ENCODE data around the gene PDK1. TPM values are rescaled to one million over a fixed set of nuclear protein-coding genes. Genes with fewer than 3 reads are reported as not detected.

PDK1 gene
- polyA plus RNA-seq, 1 donor, result 22.9 TPM

DNA sequence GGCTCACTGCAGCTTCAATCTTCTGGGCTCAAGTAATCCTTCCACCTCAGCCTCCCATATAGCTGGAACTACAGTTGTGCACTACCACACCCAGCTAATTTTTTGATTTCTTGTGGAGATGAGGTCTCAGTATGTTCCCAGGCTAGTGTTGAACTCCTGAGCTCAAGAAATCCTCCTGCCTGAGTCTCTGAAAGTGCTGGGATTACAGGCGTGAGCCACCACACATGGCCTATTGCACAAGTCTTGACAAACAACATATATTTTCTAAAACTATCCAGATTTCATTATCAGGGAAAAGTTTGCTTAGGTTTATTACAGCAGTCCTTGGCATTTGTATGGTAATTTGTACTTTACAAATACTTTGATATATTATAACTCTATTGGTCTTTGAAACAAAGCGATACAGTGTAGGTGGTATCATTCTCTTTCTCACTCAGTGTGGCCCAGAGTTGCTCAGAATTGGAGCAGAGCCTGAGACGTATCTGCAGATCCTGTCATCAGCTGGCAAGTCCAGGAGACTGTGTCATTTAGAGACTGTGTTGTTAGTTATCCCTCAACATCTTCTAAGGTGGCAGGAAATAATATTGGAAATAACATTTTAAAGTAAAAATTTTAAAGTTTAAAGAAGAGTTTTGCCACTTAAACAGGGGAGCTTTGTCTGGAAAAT is 41.4 kb downstream of the PDK1 start:
- DNase-seq, result no peak

DNA sequence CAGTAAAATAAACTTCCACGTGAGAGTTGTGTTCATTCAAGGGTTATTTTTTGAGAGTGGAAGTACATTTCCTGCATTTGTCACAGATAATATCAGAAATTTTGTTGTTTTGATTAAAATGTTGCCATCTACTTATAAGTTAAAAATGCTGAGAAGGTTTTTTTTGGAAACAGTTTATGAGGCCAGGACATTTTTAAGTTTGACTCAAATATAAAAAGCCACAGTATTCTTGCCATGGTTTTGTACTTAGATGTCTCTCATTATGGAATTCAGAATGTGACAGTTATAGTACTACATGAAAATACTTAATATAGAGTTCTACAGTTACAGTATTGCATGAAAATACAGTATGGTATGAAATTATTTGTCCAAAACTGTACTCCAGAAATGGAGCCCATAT is 44.1 kb downstream of the PDK1 start:
- no peak for DNase-seq

DNA sequence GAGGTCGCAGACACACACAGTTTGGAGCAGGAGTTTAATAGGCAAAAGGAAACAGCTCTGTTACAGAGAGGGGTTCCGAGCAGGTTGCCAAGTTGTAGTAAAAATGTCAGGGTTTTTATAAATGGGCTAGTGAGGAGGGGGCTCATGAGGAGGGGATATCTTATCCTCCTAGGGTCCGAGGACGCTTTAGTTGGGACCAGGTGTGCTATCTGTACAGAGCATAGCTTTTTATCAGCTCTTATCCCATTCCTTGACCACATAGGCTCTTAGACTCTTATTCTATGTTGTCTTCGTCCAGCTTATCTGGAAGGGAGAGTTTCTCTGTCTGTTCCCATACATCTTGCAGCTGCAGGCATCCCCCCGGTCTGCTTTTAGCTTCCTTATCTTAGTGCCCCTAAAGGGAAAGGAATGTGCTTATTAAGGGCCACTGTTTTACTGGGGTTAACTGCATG is 44.7 kb downstream of the PDK1 start:
- no peak for DNase-seq

DNA sequence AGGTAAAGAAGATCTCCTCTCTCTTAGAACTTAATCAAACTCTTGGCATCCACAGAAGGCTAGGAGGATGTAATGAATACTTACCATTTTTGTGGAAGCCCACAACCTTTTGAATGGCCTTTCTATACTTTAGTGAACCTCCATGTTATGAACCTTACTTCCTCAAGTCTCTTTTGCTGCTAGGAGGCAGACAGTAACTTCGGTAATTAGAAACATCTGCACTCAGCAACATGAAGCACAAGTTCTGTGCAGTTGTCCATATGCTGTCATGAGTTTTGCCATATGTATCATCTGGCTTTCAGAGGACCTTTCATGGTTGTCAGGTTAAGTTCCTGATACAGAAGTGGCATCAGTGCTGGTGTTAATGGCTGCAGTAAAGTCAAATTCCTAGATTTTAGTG is 50.4 kb downstream of the PDK1 start:
- DNase-seq, result no peak

DNA sequence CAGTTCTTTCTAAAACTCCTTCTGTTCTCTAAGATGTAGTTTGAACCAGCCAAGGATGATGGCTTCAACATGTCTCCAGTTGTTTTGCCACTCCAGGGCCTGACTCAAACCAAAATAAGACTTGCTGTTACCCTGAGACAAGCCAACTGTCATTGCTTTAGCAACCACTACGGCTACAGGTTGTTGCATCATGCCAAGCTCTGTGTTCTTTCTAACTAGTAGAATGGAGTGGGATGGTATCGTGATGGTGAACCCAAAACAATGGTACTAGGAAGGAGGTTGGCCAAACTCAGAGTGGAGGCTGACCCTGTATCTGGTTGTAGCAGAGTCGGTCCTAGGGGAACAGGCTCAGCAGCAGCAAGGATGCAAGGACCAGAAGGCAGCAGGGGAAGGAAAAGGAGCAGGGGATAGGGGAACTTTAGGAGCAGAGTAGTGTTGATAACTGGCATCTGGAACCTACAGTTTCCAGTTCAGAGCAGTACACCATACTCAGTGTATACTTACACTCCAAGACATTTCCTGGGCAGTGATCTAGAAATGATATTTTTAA is 51.6 kb downstream of the PDK1 start:
- DNase-seq, result no peak

DNA sequence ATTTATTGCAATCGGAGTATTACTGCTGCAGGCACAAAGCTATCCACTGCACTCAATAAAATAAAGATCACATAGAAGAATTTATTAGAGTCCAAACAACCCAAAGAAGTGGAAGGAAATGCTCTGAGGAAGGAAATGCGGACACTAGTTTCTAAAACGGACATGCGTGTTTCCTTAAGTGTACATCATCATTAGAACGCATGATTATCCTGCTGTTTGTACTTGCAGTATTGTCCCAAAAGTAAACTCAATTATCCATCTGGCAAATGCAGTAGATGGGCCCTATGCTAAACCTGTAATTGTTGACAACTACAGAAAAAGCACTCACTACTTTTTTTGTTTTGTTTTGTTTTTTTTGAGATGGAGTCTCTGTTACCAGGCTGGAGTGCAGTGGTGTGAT is 53.6 kb downstream of the PDK1 start:
- DNase-seq, result no peak

DNA sequence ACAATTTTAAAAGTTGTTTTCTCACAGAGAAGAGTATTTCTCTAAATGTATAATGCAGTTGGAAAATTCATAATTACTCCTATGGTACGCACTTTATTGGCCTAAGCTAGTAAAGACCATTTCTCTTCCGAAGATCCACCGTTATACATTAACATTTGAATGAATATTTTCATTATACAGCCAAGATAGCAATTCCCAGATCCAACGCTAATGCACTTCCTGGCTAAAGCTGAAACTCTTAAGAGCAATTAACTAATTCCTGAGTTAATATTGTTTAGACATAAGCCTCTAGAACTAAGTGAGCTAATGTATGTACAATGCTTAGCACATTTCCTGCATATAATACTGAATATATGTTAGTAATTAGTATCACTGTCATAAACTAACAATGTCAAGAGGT is 56.2 kb downstream of the PDK1 start:
- DNase-seq, result no peak

DNA sequence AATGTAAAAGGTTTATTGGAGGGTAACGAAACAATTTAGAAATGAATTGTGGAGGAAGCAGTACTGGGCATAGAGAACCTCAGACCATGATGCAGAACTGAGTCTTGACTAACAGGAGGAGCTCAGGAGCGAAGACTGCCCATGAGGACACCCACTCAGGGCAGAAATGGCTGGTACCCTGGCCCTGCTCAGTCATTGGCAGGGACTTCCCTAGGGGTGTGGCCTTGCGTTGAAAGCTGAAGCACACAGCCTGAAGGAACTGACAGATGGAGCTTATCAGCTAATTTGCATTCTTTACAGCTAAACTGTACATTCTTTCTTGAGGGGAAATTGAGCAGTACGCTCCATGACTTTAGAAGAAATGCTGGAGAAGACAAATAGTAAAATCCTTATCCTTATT is 57.1 kb downstream of the PDK1 start:
- no peak for DNase-seq

DNA sequence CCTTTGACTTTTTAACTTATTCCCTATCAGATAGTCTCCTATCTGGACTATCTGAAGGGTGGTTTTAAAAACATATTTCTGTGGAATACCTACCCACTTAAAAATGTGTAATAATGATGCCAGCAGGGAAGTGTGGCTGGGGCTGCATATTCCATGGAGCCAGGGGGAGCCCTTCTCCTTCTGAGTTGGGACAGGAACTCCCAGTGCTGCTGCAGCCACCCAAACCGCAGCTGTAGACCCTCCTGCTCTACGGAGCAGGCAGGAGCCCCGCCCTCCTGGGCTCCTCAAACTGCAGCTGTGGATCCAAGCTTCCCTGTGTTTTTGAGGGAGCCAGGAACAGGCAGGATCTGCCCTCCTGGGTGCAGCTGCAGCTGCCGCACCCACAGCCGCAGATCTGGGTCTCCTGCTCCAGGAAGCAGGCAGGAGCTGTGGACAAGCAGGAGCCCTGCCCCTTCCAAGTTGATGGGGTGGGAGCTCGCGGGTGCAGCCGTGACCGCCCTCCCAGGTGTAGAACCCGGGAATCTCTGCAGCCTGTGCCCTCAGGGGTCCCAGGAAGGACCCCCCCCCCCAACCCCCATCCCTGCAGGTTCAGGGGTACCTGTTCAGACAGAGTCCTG is 57.8 kb downstream of the PDK1 start:
- no peak for DNase-seq

DNA sequence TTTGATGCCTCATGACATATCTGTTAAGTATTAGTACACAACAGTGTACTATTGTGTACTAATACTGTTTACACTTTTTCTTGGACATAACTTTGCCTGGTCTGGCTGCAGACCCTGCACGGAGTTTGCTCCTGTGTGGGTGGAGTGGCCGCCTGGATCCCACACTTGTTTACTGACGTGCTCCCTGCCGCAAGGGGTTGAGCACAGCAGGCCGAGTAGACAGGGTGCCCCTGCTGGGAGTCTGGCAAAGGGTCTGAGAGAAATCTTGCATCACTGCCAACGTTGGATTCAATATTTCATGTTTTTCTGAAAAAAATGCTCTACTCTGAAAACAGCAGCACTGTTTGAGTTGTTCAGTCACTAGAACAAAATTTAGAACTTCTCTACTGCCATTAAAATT is 59.0 kb downstream of the PDK1 start:
- no peak for DNase-seq

DNA sequence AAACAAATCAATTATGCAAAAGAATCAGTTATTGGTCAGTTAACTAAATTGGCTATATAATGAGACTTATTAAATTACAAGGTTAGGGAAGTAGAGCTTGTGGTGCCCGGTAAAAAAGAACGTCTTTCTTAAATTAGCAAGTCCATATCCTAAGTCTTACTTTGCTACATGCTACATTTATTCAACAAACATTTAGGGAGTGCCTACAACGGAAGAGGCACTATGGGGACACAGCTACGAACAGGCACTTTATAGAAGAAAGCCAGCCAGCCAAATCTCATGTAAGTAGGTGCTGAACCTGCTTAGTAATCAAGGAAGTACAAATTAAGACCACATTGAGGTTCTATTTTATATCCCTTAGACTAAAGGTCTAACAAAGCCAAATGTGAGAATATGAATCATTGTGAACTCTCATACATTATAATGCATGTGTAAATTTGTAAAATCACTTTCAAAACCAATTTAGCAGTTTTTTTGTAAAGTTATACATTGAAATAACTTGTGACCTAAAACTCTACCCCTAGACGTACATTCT is 59.9 kb downstream of the PDK1 start:
- no peak for DNase-seq

DNA sequence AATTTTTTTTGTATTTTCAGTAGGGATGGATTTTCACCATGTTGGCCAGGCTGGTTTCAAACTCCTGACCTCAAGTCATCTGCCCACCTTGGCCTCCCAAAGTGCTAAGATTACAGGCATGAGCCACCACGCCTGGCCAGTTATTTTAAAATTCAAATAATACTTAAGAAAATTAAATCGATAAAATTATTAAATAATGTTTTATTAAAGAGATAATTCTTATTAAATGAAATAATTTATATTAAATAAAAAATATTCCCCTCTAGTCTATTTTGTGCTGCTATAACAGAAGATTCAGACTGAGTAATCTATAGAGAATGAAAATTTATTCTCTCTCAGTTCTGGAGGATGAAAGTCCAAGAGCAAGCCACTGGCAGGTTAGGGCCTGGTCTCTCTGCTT is 61.2 kb downstream of the PDK1 start:
- no peak for DNase-seq

DNA sequence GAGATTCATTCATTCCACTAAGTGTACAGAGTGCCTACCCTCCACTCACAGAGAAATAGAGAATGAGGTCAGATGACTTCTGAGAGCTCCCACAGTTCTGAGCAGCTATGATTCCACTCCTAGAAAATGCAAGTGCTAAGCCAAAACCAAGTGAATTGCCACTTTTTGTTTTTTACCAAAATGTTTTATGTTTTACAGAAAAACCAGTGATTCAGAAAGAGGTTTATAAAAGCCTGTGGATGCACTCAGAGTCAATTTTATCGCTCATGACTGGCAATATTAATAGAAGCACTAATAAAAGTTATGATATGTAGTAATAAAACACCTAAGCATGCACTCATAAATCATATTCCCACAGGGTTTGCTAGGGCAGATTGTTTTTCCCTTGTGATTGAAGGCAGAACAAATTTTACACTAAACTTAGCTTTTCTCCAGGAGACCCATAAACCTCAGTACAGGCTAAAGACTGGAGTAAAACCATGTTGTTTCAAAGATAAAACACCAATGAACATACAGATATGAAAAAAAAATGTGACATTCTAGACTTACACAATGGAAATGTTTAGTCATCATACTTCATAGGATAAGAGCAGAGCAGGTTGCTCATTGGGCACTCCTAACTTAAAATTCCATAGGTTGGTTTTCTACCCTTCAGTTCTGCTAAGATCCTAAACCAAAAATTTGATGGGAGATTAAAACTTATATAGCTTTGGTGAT is 67.5 kb downstream of the PDK1 start:
- DNase-seq, result no peak

DNA sequence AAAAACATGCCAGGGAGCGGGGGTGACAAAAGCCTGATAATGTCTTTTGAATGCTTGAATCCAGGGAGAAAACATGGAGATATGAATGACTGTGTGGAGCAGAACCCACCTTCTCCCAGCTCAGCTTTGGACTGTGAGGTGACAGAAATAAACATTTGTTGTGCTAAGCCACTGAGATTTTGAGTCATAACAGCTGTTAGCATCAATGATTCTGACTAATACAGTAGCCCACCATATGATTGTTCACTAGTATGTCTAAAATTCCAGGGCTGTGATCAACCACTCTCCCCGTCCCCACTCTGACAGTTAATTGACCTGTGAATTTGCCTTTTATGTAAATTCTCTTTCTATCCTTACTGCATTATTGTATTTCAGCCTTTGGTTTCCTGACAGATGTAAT is 69.1 kb downstream of the PDK1 start:
- no peak for DNase-seq

DNA sequence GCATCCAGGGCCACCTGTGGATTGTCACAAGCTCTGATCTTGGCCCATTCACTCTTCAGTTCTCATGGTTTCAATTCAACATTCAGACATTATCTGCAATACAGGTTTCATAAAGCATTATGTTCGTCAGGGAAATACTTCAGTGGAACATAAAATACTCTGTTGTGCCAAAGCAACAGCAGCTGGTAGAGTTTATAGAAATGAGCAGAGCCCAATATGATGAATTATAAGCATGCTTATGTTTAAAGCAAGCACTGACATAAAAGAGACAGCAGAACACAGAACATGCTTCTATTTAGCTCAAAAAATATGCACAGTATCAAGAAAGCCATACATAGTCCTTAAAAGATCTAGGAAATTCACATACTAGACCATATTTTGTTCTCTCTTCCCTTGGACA is 71.3 kb downstream of the PDK1 start:
- DNase-seq, result no peak

DNA sequence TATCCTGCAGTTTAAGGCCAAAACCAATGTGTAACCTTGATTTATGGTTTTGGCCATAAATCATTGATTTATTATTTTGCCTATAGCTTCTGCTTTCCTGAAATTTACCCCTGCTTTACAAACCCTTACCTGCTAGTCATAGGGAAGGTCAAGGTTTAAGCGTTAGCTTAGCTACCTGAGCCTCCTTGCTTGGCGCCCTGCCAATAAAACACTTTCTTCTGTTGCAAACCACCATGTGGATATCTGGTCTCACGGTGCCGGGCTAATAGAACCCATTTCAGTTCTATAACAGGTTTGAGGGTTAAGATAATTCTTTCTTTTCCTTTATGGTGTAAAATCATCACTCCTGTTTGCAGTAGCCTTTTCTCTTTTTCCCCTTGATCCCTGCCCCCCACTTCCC is 72.2 kb downstream of the PDK1 start:
- DNase-seq, result no peak

DNA sequence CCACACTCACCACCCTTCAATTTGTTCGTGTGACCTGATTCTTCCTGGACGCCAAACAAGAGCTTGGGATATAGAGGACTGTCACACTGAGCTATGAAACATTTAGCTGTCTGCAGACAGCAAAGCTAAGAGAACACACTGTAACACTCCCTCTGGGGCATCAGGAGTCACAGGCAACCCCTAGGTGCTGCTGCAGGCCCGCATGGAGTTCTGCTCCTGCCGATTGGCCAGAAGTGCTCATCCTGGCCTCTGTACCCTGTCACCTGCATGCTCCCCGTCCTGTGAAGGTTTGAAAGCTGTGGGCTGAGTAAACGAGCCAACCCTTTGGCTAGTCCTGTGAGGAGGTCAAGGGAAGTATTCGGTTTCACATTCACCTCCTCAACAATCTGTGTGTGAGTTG is 73.7 kb downstream of the PDK1 start:
- no peak for DNase-seq

DNA sequence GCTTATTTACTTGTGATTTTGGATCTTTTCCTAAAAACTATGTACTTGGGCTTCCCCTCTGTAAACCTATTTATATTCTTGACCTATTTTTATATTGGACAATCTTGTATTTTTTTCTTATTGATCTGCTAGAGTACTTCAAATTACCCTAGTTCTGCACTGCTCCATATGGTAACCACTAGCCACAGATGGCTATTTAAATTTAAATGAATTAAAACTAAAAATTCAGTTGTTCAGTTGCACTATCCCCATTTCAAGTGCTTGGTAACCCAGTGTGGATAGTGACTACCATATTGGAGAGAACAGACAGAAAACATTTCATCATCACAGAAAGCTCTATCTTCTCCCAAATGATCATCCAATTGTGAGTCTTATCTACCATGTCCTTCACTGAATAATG is 74.3 kb downstream of the PDK1 start:
- no peak for DNase-seq

DNA sequence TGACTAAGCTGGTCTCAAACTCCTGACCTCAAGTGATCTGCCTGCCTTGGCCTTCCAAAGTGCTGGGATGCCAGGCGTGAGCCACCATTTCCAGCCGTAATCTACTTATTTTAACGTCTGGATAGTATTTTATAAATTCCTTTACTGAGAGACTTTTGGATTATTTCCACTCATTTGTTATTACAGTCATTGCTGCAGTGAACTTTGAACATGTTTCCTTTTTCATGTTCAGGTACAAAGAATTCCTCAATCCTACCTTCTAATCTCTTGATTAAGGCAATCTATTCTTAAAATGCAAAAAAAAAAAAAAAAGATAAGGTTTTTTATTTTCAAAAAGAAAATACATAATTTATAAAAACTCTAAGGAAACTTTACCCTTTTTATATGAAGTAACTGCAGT is 78.6 kb downstream of the PDK1 start:
- DNase-seq, result no peak

DNA sequence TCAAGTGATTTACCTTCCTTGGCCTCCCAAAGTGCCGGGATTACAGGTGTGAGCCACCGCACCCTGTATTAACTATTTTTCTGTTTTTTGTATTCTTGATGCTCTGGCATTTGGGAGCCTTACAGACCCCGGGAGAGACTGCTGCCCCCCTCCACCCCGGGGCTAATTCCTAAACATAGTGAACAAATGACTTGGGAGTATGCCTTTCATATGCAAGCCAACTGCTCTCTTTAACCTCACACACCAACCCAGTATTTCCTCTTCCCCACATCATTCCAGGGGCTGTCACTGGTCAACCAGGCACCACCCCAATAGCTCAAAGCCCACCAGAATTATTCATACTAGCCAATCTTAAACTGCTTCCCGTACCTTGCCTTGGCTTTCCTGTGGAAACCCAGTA is 79.7 kb downstream of the PDK1 start:
- DNase-seq, result no peak

DNA sequence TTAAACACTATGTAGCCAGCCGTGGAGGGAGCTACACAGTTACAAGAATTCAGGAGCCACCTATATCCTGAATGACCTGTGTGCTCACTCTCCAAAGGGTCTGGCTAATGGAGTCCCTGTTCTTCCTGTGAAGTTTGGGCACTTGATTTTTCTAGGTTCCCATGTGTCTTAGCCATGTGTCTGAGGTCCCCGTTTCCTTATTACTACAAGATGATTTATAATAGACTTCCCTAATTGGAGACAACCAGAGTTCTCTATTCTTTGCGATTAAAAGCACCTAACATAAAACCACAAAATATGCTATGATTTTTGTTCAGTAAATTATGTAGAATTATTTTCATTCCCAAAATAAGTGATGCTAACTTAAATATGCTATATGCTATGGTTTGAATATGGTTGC is 83.4 kb downstream of the PDK1 start:
- no peak for DNase-seq

DNA sequence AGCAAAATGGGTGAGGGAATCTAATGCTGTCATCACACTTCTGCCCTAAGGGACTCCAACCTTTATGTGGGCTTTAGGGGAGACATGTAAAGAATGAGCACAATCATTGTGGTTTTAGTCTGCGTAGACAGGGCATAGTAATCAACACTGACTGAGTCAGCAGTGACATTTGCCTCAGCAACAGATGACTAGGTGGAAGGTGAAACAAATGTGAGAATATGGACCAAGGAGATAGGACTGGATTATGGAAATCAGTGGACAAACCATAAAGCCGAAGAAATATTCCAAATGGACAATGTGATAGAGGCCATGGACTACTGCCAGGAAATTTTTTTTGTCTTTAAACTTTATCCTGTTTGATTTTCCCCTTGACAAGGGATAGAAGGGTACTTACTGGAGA is 83.9 kb downstream of the PDK1 start:
- no peak for DNase-seq

DNA sequence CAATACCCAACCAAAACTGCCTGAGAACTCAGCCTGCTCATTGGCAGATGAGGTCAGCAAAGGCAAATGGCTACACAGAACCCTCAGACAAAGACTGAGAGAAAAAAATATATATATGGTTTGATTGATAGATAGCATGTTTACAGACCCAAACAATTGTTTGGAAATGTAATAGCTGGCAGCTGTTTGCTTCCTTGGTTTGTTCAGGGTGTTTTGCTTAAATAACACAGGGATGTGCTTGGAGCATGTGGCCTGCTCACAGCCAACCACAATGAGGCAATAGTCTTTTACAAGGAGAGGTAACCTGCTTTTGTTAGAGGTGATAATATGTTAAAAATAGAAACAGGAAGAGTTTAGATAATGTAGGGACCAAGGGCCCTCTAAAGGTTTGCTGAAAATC is 84.5 kb downstream of the PDK1 start:
- no peak for DNase-seq
